Liver (tissue), 9 donors: ENCODE results near the gene RERE. TPM values are rescaled to one million over a fixed set of nuclear protein-coding genes. Genes with fewer than 3 reads are reported as not detected.

Source experiments
- DNase-seq: peaks from one replicate; pipeline ENCODE4 v3.0.0-alpha.2; 2017; ENCODE audit warnings: low spot score
- H3K27ac ChIP-seq, 2 donors: one replicate each; pipeline ENCODE4 v1.7.0; 2013; ENCODE audit warnings: inconsistent platforms in 2 of 2, low read length in 2 of 2, control low read depth in 1 of 2, low read depth in 1 of 2, mild to moderate bottlenecking in 1 of 2
- H3K27me3 ChIP-seq, 4 donors: one replicate each; pipeline versions ENCODE4 v1.6.1 to v1.7.0; 2013; ENCODE audit warnings: low read length in 3 of 4, inconsistent platforms in 1 of 4, mild to moderate bottlenecking in 1 of 4, moderate library complexity in 1 of 4; ENCODE audit not compliant: control insufficient read depth in 4 of 4, insufficient read depth in 4 of 4
- H3K36me3 ChIP-seq, 4 donors: one replicate each; pipeline versions ENCODE4 v1.6.1 to v1.7.0; 2013; ENCODE audit warnings: low read length in 3 of 4, mild to moderate bottlenecking in 3 of 4, low read depth in 1 of 4, moderate library complexity in 1 of 4; ENCODE audit not compliant: control insufficient read depth in 4 of 4, insufficient read depth in 3 of 4
- H3K4me1 ChIP-seq, 4 donors: one replicate each; pipeline versions ENCODE4 v1.6.1 to v1.7.0; 2013; ENCODE audit warnings: low read length in 3 of 4, mild to moderate bottlenecking in 3 of 4, moderate library complexity in 1 of 4; ENCODE audit not compliant: control insufficient read depth in 4 of 4, insufficient read depth in 4 of 4
- H3K4me3 ChIP-seq, 3 donors: one replicate each; pipeline versions ENCODE4 v1.6.1 to v1.7.0; 2013; ENCODE audit warnings: low read length in 3 of 3, control low read depth in 1 of 3, low read depth in 1 of 3, mild to moderate bottlenecking in 1 of 3
- H3K9ac ChIP-seq, 2 donors: one replicate each; pipeline ENCODE4 v1.7.0; 2013; ENCODE audit warnings: low read length in 2 of 2, mild to moderate bottlenecking in 2 of 2, moderate library complexity in 2 of 2, control low read depth in 1 of 2, low read depth in 1 of 2
- H3K9me3 ChIP-seq, 4 donors: one replicate each; pipeline versions ENCODE4 v1.6.1 to v1.7.0; 2013; ENCODE audit warnings: low read length in 3 of 4; ENCODE audit not compliant: control insufficient read depth in 4 of 4
- EGR1 ChIP-seq, 2 donors: IDR thresholded peaks; 2 replicates each; pipeline ENCODE4 v1.6.1; 2016 to 2018; ENCODE audit warnings: antibody characterized with exemption in 2 of 2, low read depth in 2 of 2
- FOXA1 ChIP-seq: IDR thresholded peaks from 2 replicates; pipeline ENCODE4 v1.6.1; 2016; ENCODE audit warnings: antibody characterized with exemption
- FOXA2 ChIP-seq: IDR thresholded peaks from 2 replicates; pipeline ENCODE4 v1.6.1; 2016; ENCODE audit warnings: antibody characterized with exemption
- GABPA ChIP-seq, 2 donors: IDR thresholded peaks in 1 of 2; conservative IDR thresholded peaks in 1 of 2; 2 replicates each; pipeline ENCODE4 v1.6.1; 2016; ENCODE audit warnings: antibody characterized with exemption in 2 of 2, mild to moderate bottlenecking in 1 of 2, moderate library complexity in 1 of 2
- HNF4A ChIP-seq, 2 donors: conservative IDR thresholded peaks; 2 replicates each; pipeline ENCODE4 v1.6.1; 2016; ENCODE audit warnings: antibody characterized with exemption in 2 of 2, mild to moderate bottlenecking in 2 of 2
- HNF4G ChIP-seq: IDR thresholded peaks from 2 replicates; pipeline ENCODE4 v1.6.1; 2016; ENCODE audit warnings: antibody characterized with exemption
- JUND ChIP-seq, 2 donors: IDR thresholded peaks; 2 replicates each; pipeline ENCODE4 v1.6.1; 2016; ENCODE audit warnings: antibody characterized with exemption in 2 of 2
- RAD21 ChIP-seq, 2 donors: IDR thresholded peaks; 2 replicates each; pipeline ENCODE4 v1.6.1; 2016; ENCODE audit warnings: antibody characterized with exemption in 2 of 2, mild to moderate bottlenecking in 2 of 2
- RXRA ChIP-seq, 2 donors: IDR thresholded peaks; 2 replicates each; pipeline ENCODE4 v1.6.1; 2017 to 2018; ENCODE audit warnings: antibody characterized with exemption in 2 of 2, mild to moderate bottlenecking in 1 of 2
- SP1 ChIP-seq: IDR thresholded peaks from 2 replicates; pipeline ENCODE4 v1.6.1; 2018; ENCODE audit warnings: antibody characterized with exemption, mild to moderate bottlenecking
- TAF1 ChIP-seq: conservative IDR thresholded peaks from 2 replicates; pipeline ENCODE4 v1.6.1; 2016; ENCODE audit warnings: antibody characterized with exemption, mild to moderate bottlenecking
- WGBS: extraction: QIAGEN DNeasy Blood & Tissue Kit; methylation state at CpG from one replicate; pipeline ENCODE4 v1.1.7; 2013; 5-methylcytosine and 5-hydroxymethylcytosine counted together
- polyA plus RNA-seq, 2 donors: library from polyadenylated mRNA; stranded (reverse) in 1 of 2; unstranded in 1 of 2; fragments of 200-250 nt in 1 of 2; fragments of >200 nt in 1 of 2; fragmentation: Nextera tagmentation in 1 of 2; extraction: Ambion mirVana in 1 of 2; gene quantifications; one replicate each; pipeline versions ENCODE4 v1.2.1 to v1.2.3, GENCODE V29; 2013 to 2015
- total RNA-seq, 2 donors: library from RNA; depleted of rRNA; stranded (reverse); fragments of >200 nt; gene quantifications; one replicate each; pipeline ENCODE4 v1.2.3, GENCODE V29; 2014
- TF ChIP-seq, protein P1 (sequence below): IDR thresholded peaks from 2 replicates; pipeline ENCODE4 v1.6.1; 2016; ENCODE audit warnings: antibody characterized with exemption
- TF ChIP-seq, protein P2 (sequence below): IDR thresholded peaks from 2 replicates; pipeline ENCODE4 v1.6.1; 2016; ENCODE audit warnings: antibody characterized with exemption
- TF ChIP-seq, protein P3 (sequence below): IDR thresholded peaks from 2 replicates; pipeline ENCODE4 v1.6.1; 2016; ENCODE audit warnings: antibody characterized with exemption
- TF ChIP-seq, protein P4 (sequence below): fragments of 150-350 bp; IDR thresholded peaks from 2 replicates; pipeline ENCODE4 v1.5.1; 2017; ENCODE audit warnings: improper control_type of control experiment, low read depth, low read length; ENCODE audit not compliant: missing input control
- donor health status: healthy.
- donor health status: healthy.
- donor health status: healthy.
- donor health status: healthy.
- donor health status: healthy.

RERE gene
- total and polyA plus RNA-seq, 4 donors, result 9.8 to 49.1 (median 24.8) TPM

DNA sequence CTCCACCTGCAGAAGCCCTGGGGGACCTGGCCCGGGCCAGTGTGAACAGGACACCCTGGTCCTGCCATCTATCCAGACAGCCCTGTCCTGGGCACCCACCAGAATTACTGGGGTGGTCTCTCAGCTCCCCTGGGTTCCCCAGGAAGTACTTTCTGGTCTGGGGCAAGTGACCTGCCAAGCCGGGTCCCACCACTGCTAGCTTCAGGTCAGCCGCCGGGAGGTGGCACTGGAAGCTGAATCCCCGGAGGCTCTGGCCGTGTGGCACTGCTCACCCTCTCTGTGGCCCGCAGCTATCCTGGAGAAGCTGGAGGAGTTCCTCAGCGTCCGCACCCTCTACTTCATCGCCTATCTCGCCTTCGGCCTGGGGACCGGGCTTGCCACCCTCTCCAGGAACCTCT lies 478.2 kb downstream of the RERE start:
- no peak overlapping the region for H3K9ac ChIP-seq
- H3K27me3 ChIP-seq, result no peaks in the 10 kb centered on the region
- no peak overlapping the region for H3K27ac ChIP-seq
- H3K4me3 ChIP-seq, result no peak overlapping the region
- no peaks in the 10 kb centered on the region for H3K4me1 ChIP-seq
- no peak for DNase-seq
- TF ChIP-seq, protein P1, sequence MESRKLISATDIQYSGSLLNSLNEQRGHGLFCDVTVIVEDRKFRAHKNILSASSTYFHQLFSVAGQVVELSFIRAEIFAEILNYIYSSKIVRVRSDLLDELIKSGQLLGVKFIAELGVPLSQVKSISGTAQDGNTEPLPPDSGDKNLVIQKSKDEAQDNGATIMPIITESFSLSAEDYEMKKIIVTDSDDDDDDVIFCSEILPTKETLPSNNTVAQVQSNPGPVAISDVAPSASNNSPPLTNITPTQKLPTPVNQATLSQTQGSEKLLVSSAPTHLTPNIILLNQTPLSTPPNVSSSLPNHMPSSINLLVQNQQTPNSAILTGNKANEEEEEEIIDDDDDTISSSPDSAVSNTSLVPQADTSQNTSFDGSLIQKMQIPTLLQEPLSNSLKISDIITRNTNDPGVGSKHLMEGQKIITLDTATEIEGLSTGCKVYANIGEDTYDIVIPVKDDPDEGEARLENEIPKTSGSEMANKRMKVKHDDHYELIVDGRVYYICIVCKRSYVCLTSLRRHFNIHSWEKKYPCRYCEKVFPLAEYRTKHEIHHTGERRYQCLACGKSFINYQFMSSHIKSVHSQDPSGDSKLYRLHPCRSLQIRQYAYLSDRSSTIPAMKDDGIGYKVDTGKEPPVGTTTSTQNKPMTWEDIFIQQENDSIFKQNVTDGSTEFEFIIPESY, result no peak
- TF ChIP-seq, protein P2, sequence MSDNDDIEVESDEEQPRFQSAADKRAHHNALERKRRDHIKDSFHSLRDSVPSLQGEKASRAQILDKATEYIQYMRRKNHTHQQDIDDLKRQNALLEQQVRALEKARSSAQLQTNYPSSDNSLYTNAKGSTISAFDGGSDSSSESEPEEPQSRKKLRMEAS, result no peak
- TF ChIP-seq EGR1 (IDR thresholded peaks at IDR 0.05; ENCODE audit: low read depth in 2 of 2), result no peak
- no peak for TF ChIP-seq RXRA (IDR thresholded peaks at IDR 0.05)
- no peak for TF ChIP-seq GABPA (IDR thresholded peaks at IDR 0.05 in 1 of 2, conservative IDR thresholded peaks at IDR 0.05 in 1 of 2)
- TF ChIP-seq, protein P3, sequence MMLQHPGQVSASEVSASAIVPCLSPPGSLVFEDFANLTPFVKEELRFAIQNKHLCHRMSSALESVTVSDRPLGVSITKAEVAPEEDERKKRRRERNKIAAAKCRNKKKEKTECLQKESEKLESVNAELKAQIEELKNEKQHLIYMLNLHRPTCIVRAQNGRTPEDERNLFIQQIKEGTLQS, result no peak
- no peak for TF ChIP-seq FOXA1
- TF ChIP-seq, protein P4, sequence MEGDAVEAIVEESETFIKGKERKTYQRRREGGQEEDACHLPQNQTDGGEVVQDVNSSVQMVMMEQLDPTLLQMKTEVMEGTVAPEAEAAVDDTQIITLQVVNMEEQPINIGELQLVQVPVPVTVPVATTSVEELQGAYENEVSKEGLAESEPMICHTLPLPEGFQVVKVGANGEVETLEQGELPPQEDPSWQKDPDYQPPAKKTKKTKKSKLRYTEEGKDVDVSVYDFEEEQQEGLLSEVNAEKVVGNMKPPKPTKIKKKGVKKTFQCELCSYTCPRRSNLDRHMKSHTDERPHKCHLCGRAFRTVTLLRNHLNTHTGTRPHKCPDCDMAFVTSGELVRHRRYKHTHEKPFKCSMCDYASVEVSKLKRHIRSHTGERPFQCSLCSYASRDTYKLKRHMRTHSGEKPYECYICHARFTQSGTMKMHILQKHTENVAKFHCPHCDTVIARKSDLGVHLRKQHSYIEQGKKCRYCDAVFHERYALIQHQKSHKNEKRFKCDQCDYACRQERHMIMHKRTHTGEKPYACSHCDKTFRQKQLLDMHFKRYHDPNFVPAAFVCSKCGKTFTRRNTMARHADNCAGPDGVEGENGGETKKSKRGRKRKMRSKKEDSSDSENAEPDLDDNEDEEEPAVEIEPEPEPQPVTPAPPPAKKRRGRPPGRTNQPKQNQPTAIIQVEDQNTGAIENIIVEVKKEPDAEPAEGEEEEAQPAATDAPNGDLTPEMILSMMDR, result no peak
- TF ChIP-seq TAF1, result no peak
- TF ChIP-seq RAD21 (IDR thresholded peaks at IDR 0.05), result no peak
- no peak for TF ChIP-seq FOXA2
- no peak for TF ChIP-seq HNF4A (conservative IDR thresholded peaks at IDR 0.05)
- TF ChIP-seq HNF4G, result no peak
- TF ChIP-seq JUND (IDR thresholded peaks at IDR 0.05), result no peak
- TF ChIP-seq SP1, result no peak
- WGBS, result 93% methylated on average over 13 of the region's 13 CpGs
- H3K9me3 ChIP-seq, result no peaks in the 10 kb centered on the region
- no peaks in the 10 kb centered on the region for H3K36me3 ChIP-seq

DNA sequence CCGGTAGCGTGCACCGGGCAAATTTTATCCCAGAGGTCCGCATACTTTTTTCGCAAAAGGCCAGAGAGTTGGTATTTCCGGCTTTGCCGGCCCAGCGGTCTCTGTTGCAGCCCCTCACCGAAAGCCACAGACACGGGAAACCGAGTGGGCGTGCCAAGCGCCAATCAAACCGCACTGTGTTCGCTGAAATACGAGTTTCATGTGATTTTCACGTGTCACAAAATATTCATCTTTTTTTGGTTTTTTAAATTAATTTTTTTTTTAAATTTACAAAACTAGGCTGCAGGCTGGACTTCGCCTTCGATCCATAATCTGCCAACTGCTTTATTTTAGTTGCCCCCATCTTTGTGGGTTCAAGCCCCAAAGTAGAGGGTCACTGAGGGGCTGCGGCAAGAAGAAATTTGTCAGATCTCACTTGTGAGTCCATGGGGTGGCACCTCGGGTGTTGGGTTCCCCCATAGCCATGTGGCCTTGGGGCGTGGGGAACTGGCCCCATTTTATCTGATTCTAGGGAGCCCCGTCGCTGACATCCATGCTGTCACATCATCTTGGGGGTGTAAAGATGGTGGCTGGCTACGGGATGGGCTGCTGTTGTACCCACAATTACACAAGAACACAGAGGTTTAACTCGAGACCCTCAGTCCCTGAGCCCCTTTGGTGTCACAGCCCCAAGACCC lies 478.8 kb downstream of the RERE start:
- Histone ChIP-seq H3K27ac (no peak overlapping the region), H3K9me3 (no peaks in the 10 kb centered on the region), H3K27me3 (no peaks in the 10 kb centered on the region), H3K4me1 (no peaks in the 10 kb centered on the region), H3K9ac (no peak overlapping the region), H3K4me3 (no peak overlapping the region), H3K36me3 (no peaks in the 10 kb centered on the region)
- no peak for DNase-seq
- TF ChIP-seq SP1 (no peak), HNF4G (no peak), FOXA1 (no peak), HNF4A (conservative IDR thresholded peaks at IDR 0.05) (no peak), RXRA (IDR thresholded peaks at IDR 0.05) (no peak)
- TF ChIP-seq, protein P1, result no peak
- TF ChIP-seq, protein P2, result no peak
- TF ChIP-seq, protein P4, result no peak
- TF ChIP-seq, protein P3, result no peak
- WGBS, result 95% methylated on average over 26 of the region's 26 CpGs
